ENCODE results near the gene CC2D2A.

Gene CC2D2A

GRCh38 chr4:15469402-15470127, at the start of gene CC2D2A:
CC2D2A (plus strand) TSS chr4:15469882; CDS start chr4:15475933, 6,051 bp downstream.
- DNase-seq (ENCODE audit: low spot score): peak; percentile 54
- FAIRE-seq: no peak

DNA sequence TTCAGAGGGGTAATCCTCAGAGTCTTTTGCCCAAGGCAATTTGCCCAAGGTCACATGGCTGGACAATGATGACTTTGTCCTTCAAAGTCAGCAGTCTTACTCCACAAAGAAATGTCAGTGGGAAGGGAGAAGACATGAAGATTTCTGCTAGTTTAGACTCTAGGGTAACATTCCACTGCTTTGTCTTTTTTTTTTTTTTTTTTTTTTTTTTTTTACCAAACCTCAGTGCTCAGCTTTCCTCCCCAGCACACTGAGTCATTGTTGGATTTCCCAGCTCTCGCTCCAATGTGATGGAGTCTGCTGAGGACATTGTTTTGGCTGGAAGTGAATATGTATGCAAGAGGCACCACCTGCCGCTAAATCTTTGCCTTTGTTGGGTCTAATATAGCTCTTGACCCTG, 49.0 kb upstream of the CC2D2A start:
- FAIRE-seq (no peak), DNase-seq (ENCODE audit: low spot score) (peak; percentile 38)

- FAIRE-seq (no peak), DNase-seq (ENCODE audit: low spot score) (no peak)
Measured at GRCh38 chr4:15423285-15423711, 46.4 kb upstream of the CC2D2A start.

DNA sequence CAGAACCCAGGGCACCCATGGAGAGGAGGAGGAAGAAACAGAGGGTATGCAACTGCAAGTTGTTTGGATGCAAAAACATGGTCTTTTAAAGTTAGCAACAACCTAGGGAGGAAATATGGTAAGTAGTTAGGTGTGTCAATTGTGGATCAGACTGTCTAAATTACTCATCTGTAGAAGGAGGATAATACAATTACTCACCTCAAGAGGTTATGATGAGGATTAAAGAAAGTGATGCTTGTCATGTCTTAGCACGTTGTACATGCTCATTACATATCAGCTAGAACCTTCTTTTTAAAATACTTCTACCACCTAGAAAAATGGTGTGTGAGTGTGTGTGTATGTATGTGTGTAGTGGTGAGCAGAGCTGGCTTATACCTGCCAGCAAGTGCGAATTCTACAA, 44.2 kb upstream of the CC2D2A start:
- DNase-seq (ENCODE audit: low spot score): no peak
- FAIRE-seq: no peak

DNA sequence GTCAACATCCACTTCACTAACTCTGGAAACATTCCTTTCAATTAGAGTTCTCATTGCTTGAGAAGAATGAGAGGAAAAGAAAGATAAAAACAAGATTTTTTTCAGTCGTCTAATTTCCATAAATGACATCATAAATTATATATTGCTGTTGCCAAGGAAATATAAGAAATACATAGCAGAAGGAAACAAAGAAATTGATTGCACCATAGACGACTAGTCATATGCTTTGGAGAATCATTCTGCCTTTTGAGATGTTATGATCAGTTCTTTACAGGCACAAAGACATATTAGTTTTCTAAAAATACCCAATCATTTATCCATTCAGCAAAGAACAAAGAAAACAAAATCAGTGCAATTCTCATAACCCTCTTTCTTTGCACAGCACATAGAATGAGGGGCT, 42.5 kb upstream of the CC2D2A start:
- FAIRE-seq: no peak
- DNase-seq (ENCODE audit: low spot score): no peak

DNA sequence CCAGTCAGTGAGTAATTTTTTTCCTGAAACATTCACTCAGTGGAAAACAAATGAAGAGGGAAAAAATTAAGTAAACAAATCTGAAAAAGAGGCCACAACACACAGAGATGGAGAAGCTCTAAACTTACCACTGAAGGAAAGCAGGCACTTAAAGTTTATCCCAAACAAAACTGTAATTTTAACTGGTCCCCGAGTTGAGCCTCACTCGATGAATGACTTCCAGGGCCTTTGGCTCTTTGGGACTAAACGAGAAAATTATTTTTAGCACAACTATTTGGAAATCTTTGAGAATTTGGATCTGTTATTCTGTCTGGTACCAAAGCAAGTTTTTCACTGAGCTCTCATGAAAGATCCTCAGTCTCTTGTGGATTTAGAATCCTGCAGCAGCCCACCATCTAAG, 42.0 kb upstream of the CC2D2A start, which contains the start of gene C1QTNF7:
TSS of gene C1QTNF7 (plus strand) at position 333 of the 400 bp plus-strand sequence. CDS start 7,711 bp downstream, outside the sequence.
- FAIRE-seq (no peak), DNase-seq (ENCODE audit: low spot score) (no peak)

- FAIRE-seq (no peak), DNase-seq (ENCODE audit: low spot score) (no peak)
Measured at GRCh38 chr4:15428611-15429010, 41.1 kb upstream of the CC2D2A start.

DNA sequence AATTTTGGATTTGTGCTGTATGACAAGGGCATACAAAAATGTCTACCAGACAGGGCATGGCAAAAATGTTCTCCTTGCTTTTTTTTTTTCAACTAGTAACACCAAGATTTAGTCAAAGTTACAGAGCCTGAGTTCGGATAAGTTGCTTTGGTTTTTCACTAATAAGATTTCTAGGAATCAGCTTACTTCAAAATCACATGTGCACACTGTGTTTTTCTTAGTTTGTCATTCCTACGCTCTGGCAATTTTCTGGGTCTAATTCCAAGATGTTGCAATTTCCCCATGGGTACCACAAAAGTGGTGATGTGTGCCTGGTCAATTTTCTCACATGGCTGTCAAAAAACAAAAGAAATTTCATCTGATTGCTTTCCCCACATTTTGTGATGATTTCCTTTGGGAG, 35.6 kb upstream of the CC2D2A start:
- no peak for FAIRE-seq
- no peak for DNase-seq (ENCODE audit: low spot score)

DNA sequence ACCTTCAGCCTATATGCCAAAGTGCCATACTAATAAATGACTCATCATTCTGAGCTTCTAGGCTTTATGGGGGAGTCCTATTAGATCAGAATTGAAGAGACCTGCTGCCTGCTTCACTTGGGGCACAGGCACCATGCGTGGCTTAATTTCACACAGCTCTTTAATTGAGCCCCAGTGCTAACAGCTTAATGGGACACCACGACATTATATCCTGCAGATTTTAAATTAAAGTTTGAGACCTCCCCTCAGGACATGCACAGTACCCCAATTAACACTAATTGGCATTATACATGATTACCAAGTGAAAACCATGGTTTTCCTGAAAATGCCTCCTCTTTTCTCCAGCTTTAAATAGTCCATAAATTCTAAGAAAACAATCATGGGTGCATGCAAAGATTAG, 35.0 kb upstream of the CC2D2A start:
- FAIRE-seq (no peak), DNase-seq (ENCODE audit: low spot score) (no peak)

GRCh38 chr4:15436513-15436912, 33.2 kb upstream of the CC2D2A start:
- FAIRE-seq (no peak), DNase-seq (ENCODE audit: low spot score) (no peak)

- no peak for FAIRE-seq
Measured at GRCh38 chr4:15438939-15439524, 30.6 kb upstream of the CC2D2A start.

DNA sequence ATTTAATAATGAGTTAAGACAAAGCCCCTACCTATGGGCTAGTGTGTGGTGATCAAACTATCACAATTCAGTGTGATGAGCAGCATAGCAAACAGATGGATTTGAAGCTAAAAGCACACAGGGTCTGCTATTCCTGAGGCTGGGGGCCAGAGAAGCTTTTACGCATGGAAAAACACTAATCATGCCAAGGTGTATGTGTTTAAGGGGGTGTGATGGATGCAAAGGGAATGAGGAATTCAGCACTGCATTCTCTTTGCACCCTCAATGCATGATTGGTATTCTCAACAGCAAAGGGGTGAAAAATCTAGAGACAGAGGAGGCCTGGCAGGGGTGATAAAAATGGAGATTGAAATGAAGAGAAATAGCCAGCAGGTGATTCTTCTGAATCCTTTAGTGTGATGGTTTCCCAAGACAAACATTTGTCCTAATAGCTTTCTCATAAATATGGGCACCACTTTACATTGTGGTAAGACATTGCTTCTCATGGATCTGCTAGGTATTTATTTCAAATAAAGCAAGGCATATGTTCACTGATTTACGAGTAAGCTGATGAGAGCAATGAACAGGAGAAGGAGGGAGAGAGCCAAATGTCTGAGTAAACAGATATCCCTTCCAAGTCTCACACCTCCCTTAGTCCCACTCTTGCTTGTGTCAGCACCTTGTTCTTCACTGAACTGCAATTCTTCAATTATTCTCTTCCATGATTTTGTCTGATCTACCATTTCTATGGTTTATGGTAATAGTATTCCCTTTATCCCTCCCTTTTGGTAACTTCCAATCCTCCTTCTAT, 26.1 kb upstream of the CC2D2A start:
- FAIRE-seq (no peak), DNase-seq (ENCODE audit: low spot score) (no peak)

More at GRCh38 chr4:15438939-15439524, 30.6 kb upstream of the CC2D2A start:
- DNase-seq (ENCODE audit: low spot score): no peak

GRCh38 chr4:15444276-15444675, 25.4 kb upstream of the CC2D2A start:
- no peak for FAIRE-seq
- no peak for DNase-seq (ENCODE audit: low spot score)

DNA sequence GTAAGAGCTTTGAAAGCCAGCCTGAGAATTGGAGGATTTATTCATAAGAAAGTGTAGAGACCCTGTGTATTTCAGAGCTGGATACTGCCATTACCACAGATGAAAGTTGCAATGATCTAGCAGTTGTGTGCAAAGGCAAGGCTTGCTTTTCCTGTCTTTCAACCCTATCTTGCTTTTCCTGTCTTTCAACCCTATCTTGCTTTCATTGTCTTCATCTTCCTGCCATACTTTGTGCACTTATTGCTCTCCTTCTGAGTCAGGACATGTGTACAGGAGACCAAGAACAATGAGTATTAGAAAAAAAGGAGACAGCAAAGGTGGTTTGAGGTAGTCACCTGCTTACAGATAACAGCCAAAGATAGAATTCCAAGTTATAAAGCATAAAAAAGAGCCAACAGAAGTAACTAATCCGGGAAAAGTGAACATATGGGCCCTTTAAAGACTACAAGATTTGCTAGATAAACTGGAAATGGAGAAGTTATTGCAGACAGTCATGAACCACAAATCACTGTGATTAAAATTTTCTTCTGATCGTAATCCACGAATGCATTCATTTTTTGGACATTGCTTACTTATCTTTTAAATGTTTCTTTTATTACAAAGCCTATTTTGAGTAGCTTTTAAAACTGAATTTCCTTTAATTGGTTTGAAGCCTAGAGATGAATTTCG, 24.7 kb upstream of the CC2D2A start:
- no peak for FAIRE-seq
- DNase-seq (ENCODE audit: low spot score): no peak

GRCh38 chr4:15451181-15451865, 18.4 kb upstream of the CC2D2A start:
- no peak for FAIRE-seq
- no peak for DNase-seq (ENCODE audit: low spot score)

DNA sequence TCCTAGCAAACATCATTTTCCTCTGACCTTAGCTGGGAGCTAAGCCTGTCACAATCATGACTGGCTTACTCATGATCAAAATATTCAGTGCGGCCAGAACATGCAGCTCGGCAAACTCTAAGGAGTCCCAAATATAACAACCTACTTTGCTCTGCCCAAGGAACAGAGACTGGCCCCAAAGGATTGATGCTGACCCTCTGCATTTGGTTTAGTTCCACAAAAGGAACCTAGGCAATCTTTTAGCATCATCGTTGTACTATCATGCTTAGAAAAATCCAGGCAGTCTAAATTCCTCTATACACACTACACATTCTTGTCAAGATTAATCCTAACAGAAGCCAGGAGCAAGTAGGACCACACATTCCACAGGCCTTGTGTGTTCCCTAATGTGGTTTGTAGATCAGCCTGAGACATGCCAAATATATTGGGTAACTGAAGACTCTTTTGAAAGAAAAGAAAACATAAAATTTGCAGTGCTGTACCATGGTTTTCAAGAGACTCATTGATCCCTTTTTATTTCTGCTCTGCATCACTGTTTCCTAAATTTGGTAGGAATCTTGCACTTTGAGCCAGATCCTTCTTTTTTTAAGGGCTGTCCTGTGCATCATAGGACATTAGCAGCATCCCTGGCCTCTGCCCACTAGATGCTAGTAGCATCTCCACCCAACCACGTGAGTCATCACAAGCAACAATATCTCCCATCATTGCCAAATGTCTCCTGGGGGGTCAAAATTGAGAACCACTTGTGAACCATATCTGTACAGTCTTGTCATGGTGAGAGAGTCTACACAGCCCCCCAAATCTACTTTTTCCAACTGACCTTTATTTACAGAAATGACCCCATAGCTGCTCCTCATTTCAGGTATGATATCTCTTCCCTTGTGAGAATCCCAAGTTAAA, 17.6 kb upstream of the CC2D2A start:
- FAIRE-seq: no peak
- peak; percentile 55 for DNase-seq (ENCODE audit: low spot score)

DNA sequence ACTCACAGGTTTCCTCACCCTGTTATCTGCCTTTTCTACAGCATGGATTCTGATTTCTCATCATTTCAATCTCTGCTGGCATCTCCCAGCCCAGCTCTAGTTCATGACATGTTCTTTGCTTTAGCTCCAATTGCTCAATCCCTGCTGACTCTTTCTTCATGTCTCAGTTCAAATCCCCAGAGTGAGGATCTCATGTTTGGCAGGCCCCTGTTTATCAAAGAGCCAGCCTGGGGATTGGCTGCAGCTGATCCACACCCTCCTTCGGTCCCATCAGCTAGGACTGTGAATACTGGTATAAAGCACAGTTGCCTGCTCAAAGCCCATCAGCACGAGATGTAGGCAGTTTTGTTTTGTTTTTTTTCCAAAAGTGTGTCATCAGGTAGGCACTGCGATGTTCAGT, 14.4 kb upstream of the CC2D2A start:
- no peak for DNase-seq (ENCODE audit: low spot score)
- no peak for FAIRE-seq

DNA sequence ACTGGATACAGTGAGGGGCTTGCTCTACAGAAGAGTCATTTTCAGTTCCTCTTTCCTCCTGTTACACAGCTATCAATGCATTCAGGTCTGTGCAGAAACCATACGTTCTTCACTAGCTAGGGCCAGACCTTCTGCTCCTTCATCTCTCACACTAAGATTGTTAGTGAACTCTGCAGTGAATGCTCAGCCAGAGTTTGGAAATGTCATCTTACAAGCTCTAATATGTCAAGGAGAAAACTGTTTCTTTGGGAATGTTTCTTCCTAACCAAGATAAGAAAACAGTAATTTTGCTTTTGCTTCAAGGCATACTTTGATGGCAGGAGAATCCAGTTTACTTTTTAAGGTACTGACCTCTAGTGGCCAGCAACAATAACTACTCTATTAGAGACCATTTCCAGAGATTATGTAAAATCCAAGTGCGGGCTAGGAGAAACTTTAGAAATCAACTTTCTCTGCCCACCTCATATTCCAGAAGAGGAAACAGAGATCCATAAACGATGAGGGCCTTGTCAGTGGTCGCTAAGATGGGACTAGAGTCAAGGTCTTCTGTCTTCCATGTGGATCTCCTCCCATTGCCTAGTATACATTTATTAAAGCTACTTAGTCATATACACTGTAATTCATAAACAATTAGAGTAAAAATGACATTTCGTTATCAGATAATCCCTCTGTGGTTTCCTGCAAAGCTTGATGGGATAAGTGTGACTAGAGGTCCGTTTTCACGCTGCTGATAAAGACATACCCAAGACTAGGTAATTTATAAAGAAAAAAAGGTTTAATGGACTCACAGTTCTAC, 12.1 kb upstream of the CC2D2A start:
- no peak for FAIRE-seq

GRCh38 chr4:15458616-15459015, 11.1 kb upstream of the CC2D2A start:
- no peak for FAIRE-seq
- DNase-seq (ENCODE audit: low spot score): no peak

More for the DNA sequence above, 12.1 kb upstream of the CC2D2A start:
- peak; percentile 31 for DNase-seq (ENCODE audit: low spot score)
